SW480 (cell line): Measurements from ENCODE around the gene SOD3.
A peak's percentile ranks its signal among the peaks of the same experiment; 100 is the strongest.

ENCODE experiments used
- DNase-seq: peaks from one replicate; pipeline ENCODE4 v3.0.0-alpha.2; 2016; ENCODE audit warnings: low spot score

The SOD3 gene, protein sequence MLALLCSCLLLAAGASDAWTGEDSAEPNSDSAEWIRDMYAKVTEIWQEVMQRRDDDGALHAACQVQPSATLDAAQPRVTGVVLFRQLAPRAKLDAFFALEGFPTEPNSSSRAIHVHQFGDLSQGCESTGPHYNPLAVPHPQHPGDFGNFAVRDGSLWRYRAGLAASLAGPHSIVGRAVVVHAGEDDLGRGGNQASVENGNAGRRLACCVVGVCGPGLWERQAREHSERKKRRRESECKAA

DNA sequence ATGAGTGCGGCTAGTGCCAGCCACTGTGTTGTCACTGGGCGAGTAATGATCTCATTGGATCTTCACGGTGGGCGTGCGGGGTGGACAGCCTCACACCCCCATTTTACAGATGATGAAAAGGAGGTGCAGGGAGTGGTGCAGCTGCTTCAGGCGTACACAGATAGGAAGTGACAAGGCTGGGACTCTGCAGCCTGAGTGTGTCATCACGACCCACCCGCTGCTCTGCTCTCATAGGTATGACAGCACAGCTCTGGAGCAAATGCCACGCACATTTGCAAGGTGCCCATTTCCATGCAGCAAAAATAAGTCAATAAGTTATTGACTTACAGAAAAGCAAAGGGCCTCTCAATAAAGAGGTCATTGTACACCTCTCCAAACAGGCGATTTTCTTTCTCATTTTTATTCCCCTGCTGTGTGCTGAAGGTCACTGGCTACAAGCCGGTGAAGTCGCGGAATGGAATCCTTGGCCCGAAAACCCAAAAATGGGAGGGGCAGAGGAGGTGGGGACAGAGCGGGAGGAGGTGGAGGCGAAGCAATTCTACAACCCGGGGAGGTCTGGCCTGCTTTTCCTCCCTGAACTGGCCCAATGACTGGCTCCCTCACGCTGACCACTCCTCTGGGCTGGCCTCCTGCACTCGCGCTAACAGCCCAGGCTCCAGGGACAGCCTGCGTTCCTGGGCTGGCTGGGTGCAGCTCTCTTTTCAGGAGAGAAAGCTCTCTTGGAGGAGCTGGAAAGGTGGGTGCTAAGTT lies at the start of gene SOD3:
Gene SOD3 (plus strand): TSS at position 658 of the 750 bp plus-strand sequence. CDS start 3,949 bp downstream, outside the sequence.
- DNase-seq: peak; percentile 58

DNA sequence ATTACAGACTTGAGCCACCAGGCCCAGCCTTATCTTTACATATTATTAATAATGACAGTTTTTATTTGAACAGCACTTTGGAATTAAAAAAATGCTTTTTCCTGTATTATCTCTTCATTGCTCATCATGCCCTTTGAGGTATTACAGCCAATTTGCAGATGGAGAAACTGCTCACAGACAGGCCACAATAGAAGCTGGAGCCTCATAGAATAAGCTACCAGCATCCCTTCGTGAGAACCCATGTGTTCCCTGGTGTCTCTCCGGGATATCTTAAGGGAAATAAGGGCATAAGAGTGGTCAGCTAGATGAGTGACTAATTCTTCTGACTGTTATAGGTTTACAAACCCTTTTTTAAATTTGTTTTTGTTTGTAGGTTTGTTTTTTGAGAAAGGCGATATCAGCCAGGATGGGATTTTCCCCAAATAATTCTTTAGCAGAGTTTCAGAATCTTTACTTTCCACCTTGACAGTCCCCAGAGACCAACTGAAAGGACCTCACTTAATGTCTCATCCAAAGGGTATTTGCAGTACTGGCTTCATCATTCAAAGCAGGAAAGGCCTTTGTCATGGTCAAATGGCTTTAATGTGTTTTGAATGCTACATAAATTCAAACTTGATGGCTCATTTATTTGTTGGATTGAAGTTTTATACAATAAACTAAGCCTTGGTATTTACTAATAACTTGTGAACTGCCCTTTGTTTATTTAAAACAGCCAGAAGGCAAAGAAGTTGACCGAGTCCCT lies 48.0 kb upstream of the SOD3 start:
- DNase-seq: no peak

DNA sequence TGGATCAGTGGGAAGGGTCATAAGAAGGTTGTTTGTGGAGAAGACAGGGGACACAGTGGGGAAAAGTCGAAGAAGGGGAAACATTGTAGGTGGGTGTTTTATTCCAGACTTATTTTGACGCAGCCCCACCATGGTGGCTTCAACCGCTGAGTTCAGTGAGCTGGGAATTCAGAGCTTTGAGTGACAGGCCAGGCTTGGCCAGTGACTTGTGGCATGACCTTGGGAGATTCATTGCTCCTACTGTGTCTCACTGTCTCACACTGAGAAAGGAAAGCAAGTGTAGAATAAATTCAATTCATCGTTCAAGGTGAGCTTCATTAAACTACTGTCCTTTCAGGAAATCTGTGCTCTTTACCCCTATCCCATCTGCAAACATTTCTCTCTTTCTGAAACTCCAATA lies 47.4 kb upstream of the SOD3 start:
- no peak for DNase-seq

- DNase-seq: no peak
Measured at GRCh38 chr4:24748758-24749350, 46.5 kb upstream of the SOD3 start.

DNA sequence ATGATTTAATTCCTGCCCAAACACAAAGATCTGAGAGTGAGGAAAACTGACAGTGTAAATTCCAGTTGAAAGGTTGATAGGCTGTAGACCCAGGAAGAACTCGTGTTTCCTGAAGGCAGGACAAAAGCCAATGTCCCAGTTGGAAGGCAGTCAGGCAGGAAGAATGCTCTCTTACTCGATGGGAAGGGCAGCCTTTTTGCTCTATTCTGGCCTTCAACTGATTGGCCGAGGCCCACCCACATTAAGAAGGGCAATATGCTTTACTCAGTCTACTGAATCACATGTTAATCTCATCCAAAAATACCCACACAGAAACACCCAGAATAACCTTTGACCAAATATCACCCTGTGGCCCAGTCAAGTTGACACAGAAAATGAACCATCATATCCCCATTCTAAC lies 45.3 kb upstream of the SOD3 start:
- no peak for DNase-seq

GRCh38 chr4:24751926-24752539 lies 43.3 kb upstream of the SOD3 start:
- no peak for DNase-seq

- no peak for DNase-seq
Measured at GRCh38 chr4:24753519-24753918, 41.9 kb upstream of the SOD3 start.

DNA sequence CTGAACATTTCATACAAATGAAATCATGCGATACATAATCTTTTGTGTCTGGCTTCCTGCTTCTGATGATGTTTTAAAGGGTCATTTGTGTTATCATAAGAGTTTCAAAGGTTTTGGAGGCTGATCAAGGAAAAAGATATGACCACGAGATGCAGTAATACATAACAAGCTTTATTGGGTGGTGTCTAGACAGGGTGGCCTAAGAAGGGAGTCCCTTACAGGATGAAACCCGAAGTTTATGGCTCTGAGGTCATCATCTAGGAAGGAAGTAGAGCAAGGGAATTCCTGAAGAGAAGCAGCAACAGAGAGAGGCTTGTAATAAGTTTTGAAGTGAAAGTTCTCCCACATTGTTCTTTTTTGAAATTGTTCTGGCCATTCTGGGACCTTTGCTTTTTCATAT lies 40.8 kb upstream of the SOD3 start:
- DNase-seq: no peak

GRCh38 chr4:24763631-24764297 lies 31.6 kb upstream of the SOD3 start:
- no peak for DNase-seq

DNA sequence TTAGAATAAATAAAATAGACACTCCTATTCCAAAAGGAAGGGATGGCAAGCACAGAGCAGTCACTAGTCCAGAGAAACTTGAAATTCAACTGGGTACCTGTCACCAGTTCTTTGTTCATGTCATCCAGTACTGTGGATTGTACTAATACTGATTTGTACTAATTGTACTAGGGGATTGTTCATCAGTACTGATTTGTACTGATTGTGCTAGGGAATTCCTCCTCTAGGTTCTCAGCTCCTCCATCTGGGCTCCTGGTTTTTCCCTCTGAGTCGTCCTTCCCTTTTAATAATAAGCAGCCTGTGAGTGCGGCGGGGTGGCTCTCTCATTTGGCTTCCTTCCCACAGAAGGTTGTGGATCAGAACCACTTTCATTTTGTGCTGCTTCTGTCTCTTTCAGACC lies 31.0 kb upstream of the SOD3 start:
- DNase-seq: no peak

GRCh38 chr4:24765376-24765988 lies 29.9 kb upstream of the SOD3 start:
- no peak for DNase-seq

GRCh38 chr4:24768006-24768405 lies 27.4 kb upstream of the SOD3 start:
- no peak for DNase-seq

DNA sequence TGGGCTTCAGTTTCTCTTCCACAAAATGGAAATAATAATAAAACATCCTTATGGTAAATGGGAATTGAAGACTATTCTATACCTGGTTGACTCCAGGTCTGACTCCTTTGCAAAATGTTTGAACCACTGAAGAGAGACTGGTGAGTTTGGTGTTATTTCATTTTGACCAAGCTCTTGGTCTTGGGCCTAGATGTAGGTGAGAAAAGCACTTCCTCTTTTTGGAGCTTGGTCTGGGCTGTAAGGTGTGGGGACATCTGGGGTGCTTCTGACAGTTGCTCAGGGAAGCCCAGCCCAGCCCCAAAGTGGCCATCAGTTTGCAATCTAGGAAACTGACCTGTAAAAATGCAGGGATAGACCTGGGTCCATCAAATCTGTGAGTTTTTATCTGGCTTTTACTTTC lies 26.8 kb upstream of the SOD3 start:
- DNase-seq: no peak

DNA sequence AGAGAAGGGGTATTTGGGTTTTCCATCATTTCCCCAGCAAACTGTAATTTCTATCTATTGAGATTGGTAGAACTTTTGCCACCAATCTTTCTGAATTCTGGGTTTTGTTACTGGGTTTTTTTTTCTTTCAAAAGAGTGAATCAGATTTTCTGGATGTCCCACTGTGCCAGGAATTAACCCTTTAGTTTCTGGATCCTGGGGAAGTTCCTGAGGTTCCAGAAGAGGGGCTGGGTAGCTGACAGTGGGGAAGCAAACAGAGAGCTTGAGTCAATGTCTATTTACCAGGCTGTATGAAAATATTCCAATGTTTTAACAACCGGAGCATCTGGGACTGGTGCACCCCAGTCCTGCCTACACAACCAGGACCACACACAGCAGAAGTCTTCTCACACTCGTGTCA lies 25.8 kb upstream of the SOD3 start:
- DNase-seq: no peak

DNA sequence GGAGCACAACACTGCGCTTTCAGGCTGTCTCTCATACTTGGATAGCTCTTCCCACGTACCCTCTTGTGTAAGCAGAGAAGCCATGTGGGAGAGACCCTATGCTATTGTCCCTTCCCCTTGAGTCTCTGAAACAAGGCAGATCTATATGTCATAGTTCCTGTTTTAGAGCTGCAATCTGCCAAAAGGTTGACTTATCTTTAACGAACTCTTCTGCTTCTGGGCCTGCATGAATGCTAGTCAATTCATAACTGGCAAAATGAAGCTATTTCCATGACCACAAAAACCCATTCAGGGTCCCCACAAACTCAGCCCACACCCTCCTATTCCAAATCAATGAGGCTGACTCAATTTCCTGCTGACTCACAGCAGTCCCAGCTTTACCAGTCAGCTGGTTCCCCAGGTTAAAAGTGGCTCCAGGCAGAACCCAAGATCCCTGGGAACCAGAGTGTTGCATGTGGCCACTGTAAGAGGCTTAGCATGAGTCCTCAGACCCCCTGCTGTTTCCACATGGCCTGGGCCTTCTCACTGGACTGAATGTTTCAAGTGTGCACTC lies 25.3 kb upstream of the SOD3 start:
- peak; percentile 36 for DNase-seq

DNA sequence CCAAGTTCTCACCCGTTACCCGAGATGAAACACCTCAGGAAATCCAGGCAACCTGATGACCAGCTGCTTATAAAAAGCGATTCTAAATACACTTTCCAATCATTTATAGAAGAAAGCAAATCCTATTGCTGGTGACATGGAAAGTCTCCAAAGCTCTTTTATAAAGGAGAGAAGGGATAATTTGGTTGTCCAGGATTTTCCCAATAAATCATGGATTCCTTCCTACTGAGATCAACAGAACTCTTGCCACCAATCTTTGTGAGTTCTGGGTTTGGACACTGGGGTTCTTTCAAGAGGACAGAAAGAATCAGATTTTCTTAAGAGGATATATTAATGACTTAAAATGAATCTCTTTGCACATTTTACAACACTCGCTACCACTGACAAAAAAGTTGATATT lies 24.7 kb upstream of the SOD3 start:
- DNase-seq: no peak

DNA sequence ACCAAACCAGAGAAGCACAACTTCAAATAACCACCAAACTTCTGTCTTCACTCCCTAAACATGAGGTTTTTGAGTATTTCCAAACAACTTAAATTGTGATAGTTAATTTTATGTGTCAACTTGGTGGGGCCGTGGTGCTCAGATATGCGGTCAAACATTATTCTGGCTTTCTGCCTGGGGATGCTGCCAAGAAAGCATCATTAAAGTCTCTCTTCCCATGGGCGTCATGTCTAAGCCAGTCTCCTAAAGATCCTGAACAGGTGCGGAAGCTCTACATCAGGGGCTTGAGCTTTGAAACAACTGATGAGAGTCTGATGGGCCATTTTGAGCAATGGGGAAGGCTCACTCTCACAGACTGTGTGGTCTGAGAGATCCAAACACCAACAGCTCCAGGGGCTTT lies 24.1 kb upstream of the SOD3 start:
- DNase-seq: no peak

DNA sequence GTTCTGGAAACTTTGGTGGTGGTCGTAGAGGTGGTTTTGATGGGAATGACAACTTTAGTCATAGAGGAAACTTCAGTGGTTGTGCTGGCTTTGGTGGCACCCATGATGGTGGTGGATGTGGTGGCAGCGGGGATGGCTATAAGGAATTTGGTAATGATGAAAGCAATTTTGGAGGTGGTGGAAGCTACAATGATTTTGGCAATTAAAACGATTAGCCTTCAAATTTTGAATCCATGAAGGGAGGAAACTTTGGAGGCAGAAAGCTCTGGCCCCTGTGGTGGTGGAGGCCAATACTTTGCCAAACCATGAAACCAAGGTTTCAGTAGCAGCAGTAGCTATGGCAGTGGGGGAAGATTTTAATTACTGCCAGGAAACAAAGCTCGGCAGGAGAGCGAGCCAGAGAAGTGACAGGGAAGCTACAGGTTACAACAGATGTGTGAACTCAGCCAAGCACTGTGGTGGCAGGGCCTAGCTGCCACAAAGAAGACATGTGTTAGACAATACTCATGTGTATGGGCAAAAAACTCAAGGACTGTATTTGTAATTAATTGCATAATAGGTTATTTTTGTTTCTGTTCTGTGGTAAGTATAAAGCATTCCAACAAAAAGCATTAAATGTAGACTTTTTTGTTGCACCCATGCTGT lies 23.2 kb upstream of the SOD3 start:
- no peak for DNase-seq

DNA sequence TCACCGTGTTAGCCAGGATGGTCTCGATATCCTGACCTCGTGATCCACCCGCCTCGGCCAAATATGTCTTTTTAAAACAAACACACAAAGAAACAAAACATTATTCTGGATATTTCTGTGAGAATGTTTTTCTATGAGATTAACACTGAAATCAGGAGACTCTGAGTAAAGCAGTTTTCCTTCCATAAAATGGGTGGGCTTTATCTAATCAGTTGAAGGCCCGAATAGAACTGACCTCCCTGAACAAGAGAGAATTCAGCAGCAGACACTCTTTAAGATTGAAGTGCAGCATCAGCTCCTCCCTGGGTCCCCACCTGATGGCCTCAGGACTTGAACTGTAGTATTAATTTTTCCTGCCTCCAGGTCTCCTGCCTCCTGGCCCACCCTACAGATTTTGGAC lies 22.4 kb upstream of the SOD3 start:
- DNase-seq: no peak

- no peak for DNase-seq
Measured at GRCh38 chr4:24774452-24774851, 20.9 kb upstream of the SOD3 start.
